Retina (tissue), 1 donor: Measurements from ENCODE around the gene LIMCH1.

ENCODE experiments used
- DNase-seq: peaks from one replicate; pipeline ENCODE4 v3.0.0-alpha.2; 2016

The LIMCH1 gene

GRCh38 chr4:41530741-41531140 is 7.2 kb upstream of the LIMCH1 start:
- DNase-seq, result no peak

DNA sequence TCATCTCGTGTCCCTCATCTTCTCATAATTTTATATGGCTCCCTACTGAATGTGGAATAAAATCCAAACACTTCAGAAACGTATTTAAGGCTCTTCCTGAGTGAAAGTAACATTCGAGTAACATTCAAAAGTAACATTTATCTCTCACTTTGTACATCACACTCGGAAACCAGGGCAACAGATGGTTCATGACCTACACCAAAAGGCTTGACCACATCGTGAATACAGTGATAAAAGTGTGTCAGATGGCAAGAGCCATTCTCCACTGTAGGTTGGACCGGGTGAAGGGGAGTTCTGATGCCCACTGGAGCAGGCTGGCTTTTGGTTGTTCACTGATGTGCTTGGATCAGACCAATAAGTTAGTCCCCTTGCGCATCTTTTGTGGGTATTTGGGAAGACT is 5.6 kb upstream of the LIMCH1 start:
- no peak for DNase-seq

DNA sequence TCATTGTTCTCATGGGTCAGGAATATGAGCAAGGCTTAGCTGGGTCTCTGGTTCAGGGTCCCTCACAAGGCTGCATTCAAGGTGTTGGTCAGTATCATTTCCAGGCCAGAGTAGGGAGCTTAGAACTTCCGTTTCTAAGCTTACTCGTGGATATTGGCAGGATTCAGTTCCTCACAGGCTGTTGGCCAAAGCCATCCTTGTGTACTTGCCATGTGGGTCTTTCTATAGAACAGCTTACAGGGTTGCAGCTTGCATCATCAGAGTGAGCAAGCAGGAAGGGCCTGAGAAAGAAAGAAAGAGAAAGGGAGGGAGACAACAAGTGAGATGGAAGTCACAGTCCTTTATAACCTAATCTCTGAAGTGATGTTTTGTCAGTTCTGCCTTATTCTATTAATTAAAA is 5.1 kb upstream of the LIMCH1 start:
- no peak for DNase-seq

- DNase-seq, result no peak
Measured at GRCh38 chr4:41533680-41534079, 4.3 kb upstream of the LIMCH1 start.

GRCh38 chr4:41534404-41534803 is 3.6 kb upstream of the LIMCH1 start:
- DNase-seq, result no peak

- no peak for DNase-seq
Measured at GRCh38 chr4:41535911-41536371, 2.0 kb upstream of the LIMCH1 start.

- DNase-seq, result no peak
Measured at GRCh38 chr4:41537292-41537890, 566 bp upstream of the LIMCH1 start.

DNA sequence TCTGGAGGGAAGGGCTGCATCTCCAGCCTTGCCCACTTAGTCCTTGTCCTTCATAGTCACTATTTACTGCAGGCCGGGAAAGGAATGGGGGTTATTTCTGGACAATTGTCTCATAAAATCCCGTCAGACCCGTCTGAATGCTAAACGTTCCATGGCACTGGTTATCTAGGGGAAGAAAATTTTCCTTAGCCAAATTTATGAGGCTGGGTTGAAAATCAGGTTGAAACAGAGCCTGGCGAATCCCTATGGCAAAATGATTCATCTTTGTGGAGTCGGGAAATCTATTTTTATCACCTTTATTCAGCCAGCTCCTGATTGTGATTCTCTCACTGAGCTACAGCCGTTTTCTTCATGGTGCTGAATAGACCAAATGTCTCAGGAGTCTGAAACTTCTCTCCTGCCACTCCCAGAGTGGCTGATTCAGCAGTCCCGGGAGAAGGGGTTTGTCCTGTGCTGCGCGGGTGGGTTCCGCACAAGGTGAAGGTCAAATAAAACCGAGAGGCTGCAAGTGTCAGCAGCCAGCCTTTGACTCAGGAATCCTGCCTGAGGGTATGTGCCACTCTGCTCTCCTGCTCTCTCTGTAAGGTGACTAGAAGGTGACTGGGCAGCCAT is 1.0 kb downstream of the LIMCH1 start:
- DNase-seq, result no peak

DNA sequence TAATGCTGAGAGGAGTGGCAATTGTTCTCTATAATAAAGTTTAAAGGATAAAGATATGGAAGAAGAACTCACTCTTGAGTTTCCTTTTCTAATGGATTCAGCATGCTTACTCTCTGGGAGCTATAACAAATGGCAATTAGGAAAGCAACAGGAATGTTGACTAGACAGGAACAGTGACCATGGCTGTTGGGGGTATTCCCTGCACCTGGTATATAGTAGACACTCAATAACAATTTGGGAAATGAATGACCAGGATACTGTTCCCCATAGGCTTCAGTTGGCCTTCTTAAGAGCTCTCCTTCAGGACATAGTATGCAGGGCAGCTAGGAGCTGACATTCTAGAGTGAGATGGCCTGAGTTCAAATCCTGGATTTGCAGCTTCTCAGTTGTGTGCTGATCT is 1.8 kb downstream of the LIMCH1 start:
- DNase-seq, result no peak

DNA sequence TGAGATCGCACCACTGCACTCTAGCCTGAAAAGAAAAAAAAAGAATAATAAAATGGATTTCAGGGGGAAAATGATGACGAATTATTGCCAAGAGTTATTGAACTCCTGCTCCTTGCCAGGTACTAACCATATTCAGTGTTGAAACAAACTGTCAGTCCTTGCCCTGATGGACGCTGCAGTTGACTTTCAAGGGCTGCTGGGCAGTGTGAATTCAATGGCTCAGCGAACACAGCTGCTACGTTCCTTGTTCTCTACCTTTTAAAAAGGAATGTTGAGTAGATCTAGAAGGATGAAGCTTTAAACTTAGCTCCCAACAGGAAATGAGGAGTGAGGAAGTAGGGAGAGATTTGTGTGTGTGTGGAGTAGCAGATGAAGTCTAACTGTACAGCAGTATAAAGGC is 2.7 kb downstream of the LIMCH1 start:
- no peak for DNase-seq

DNA sequence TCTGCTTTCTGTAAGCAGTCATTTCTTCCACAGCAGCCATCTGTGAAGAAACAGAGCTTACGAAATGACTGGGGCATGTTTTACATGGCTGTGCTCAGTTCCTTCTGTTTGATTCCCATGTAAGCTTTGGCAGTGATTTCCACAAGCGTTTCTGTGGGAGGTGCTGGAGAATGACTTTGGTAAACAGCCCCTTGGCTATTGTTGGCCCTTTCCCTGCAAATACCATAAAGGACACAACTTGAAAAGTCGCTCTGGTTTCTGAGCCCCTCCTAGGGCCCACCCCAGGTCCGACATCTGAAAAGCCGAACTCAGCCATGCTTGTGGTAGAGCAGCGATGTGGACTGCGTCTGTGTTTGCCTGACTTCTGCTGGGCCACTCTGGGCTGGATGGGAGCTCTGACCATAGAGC is 3.7 kb downstream of the LIMCH1 start:
- DNase-seq, result no peak

GRCh38 chr4:41542526-41543275 is 4.7 kb downstream of the LIMCH1 start:
- DNase-seq, result no peak

- DNase-seq, result no peak
Measured at GRCh38 chr4:41545238-41545637, 7.3 kb downstream of the LIMCH1 start.

DNA sequence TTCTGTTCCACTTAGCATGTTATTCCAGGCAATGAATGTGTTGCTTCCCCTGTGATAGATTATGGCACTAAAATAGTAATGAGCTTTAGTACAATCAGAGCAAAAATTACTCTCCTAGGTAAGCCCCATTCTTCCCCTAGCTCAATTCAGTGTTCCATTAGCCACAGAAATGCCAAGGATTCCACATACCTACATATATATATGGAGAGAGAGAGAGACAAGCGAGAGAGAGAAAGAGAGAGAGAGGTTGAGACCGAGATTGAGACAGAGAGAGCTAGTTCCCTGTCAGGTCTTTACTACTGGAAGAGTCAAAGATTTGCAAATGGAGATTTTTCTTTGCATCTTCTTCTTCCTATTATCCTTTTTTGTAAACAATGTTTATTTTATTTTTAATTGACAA is 8.7 kb downstream of the LIMCH1 start:
- DNase-seq, result no peak

DNA sequence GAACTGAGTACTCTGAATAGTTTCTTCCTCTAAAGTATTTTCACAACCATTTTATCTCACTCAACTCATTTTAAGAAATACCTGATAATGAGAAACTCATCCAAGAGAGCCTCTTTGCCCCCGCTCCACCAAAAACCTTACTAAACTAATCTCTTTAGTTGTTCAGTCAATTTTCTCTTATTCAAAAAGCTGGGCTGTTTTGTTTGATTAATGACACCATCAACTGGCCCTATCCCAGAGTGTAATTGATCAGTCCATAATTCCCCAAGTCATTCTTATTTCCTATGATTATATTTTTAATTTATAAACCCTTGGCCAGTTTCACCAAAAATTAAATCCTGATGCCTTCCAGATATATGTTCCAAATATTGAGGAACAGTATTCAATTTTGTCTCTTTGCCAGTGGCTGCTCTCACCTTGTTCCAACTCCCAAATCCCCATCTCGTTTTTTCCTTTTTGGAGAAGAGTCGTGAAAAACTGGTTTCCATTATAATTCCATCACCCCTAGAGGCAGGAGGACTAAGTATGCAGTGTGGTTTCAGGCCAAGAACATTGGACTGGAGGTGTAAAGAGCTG is 10.4 kb downstream of the LIMCH1 start:
- no peak for DNase-seq

GRCh38 chr4:41549478-41549877 is 11.5 kb downstream of the LIMCH1 start:
- DNase-seq, result no peak

- no peak for DNase-seq
Measured at GRCh38 chr4:41550308-41550707, 12.4 kb downstream of the LIMCH1 start.

GRCh38 chr4:41551536-41551935 is 13.6 kb downstream of the LIMCH1 start:
- no peak for DNase-seq

DNA sequence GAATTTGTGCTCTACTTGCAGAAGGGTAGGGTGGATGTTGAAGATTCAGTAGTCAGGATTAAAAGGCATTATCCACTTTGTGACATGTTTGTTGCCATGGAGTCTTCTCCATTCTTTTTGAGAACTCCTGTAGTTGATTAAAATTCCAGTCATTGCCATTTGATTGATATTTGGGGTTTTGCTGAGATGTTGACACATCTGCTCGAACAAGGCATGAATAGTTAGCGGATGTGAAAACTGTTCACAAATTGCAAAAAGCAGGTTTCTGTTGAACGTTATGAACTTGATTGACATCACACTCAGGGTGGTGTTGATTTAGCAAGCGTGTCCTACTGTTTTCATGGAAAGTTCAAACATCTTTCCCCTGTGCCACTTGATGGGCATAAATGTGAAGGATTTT is 16.9 kb downstream of the LIMCH1 start:
- DNase-seq, result no peak

- DNase-seq, result no peak
Measured at GRCh38 chr4:41556526-41556925, 18.6 kb downstream of the LIMCH1 start.

- DNase-seq, result no peak
Measured at GRCh38 chr4:41559940-41560516, 22.1 kb downstream of the LIMCH1 start.

- DNase-seq, result no peak
Measured at GRCh38 chr4:41561244-41561643, 23.3 kb downstream of the LIMCH1 start.

GRCh38 chr4:41567186-41567585 is 29.2 kb downstream of the LIMCH1 start:
- no peak for DNase-seq

DNA sequence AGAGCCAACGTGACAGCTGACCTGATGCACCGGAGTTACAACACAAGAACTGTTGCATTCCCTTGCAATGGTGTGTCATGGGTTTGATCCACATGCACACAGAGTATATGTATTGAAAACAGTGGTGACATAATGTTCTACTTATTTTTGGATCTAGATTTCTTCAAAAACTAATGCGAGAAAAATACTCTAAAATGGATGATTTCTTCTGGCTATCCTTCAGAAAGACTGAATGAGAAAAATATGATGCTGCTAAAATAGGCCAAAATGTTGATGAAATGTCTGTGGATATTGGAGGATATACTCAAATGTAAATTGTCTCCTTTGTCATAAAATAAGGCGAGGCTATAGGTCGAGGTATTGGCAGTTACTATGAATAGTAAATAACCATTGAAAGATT is 30.4 kb downstream of the LIMCH1 start:
- DNase-seq, result no peak
